Kasumi-1 (cell line): ENCODE results near the gene SLC2A14.
A peak's percentile ranks its signal among the peaks of the same experiment; 100 is the strongest.
"Not testable (repeated sequence)": the region's sequence is repeated elsewhere in the genome, so short reads cannot be mapped to it uniquely, and the experiment has no call there.

ENCODE experiments used
- DNase-seq, 2 experiments: peaks; one replicate each; lab custom pipeline; 2025; lab: John Stamatoyannopoulos, UW

Gene SLC2A14

GRCh38 chr12:7833201-7833600 is 39.5 kb downstream of the SLC2A14 start:
- DNase-seq = not testable (repeated sequence)

GRCh38 chr12:7832059-7832696 is 40.5 kb downstream of the SLC2A14 start:
- peak; percentile 61 to 64 for DNase-seq

GRCh38 chr12:7829737-7830136 is 43.0 kb downstream of the SLC2A14 start:
- DNase-seq = not testable (repeated sequence)

GRCh38 chr12:7825754-7826153 is 47.0 kb downstream of the SLC2A14 start:
- DNase-seq = not testable (repeated sequence)

DNA sequence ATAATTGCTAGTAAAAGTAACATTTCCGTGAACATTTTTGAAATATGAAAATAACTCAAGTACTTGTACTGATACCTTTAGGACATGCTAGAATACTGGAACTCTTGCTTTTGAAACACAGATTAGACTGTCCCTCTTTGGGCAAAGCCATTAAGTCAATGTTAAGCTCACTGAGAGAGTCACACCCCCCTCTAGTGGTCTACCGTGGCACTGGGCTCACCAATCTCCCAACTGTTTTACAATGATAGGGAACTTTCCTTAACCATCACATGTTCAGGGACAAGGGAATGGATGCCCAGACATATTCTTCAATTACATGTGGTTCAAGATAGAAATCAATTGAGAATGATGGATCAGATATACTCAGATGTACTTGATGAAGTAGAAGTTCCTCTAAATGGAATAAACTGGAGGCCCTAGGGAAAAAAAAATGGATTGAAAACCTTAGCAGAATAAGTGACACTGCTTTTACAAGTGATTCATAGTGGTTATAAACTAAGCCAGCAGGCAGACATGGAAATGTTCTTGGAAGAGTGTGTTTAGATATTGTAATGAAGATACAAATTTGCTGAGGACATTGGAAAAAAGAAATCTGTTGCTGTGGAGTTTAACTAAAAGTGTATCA is 65.7 kb downstream of the SLC2A14 start:
- peak; percentile 37 to 60 for DNase-seq

DNA sequence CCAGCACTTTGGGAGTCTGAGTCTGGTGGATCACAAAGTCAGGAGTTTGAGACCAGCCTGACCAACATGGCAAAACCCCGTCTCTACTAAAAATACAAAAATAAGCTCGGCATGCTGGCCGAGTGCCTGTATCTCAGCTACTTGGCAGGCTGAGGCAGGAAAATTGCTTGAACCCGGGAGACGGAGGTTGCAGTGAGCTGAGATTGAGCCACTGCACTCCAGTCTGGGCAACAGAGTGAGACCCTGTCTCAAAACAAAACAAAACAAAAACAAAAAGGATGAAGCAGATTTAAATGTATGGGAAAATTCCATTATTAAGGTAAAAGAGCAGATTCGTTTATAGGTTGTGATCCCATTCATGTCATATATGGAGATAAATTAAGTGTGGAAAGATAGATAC is 66.4 kb downstream of the SLC2A14 start:
- DNase-seq = not testable (repeated sequence)

GRCh38 chr12:7801460-7801859 is 71.3 kb downstream of the SLC2A14 start:
- DNase-seq = no peak

GRCh38 chr12:7798750-7799308 is 73.9 kb downstream of the SLC2A14 start:
- DNase-seq = not testable (repeated sequence)

GRCh38 chr12:7797698-7798398 is 74.9 kb downstream of the SLC2A14 start:
- no peak for DNase-seq

DNA sequence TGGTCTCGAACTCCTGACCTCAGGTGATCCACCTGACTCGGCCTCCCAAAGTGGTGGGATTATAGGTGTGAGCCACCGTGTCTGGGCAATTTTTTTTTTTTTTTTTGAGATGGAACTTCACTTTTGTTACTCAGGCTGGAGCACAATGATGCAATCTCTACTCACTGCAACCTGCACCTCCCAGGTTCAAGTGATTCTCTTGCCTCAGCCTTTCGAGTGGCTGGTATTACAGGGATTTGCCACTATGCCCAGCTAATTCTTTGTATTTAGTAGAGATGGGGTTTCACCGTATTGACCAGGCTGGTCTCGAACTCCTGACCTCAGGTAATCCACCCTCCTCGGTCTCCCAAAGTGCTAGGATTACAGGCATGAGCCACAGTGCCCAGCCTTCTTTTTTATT is 75.4 kb downstream of the SLC2A14 start:
- DNase-seq = not testable (repeated sequence)

DNA sequence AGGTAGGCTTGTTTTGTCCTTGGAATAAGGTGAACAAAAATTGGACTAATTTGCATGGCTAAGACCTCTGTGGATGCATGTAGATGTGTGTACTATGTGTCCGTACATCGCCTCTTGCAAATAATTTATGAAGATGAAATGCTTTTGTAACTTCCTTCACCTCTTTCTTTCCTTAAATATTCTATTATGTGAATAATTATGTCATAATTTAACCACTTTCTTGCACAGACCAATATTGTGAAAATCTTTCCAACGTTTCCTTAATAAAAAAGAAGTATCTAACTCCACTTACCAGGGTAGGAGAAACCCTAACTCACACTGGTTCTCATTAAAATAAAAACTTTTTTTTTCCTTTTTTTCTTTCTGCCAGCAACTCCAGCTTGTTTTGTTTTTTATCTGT is 79.5 kb downstream of the SLC2A14 start:
- DNase-seq = no peak

- DNase-seq = not testable (repeated sequence)
Observed at GRCh38 chr12:7788884-7789528, 83.7 kb downstream of the SLC2A14 start, which contains the start of gene NANOG. Gene NANOG, plus strand, starts transcription at chr12:7789402. Its CDS starts 213 bp downstream, at chr12:7789615.

- no peak for DNase-seq
Observed at GRCh38 chr12:7788294-7788660, 84.4 kb downstream of the SLC2A14 start.

GRCh38 chr12:7787574-7788293 is 85.0 kb downstream of the SLC2A14 start:
- DNase-seq = no peak

- DNase-seq = no peak
Observed at GRCh38 chr12:7784701-7785100, 88.0 kb downstream of the SLC2A14 start.

DNA sequence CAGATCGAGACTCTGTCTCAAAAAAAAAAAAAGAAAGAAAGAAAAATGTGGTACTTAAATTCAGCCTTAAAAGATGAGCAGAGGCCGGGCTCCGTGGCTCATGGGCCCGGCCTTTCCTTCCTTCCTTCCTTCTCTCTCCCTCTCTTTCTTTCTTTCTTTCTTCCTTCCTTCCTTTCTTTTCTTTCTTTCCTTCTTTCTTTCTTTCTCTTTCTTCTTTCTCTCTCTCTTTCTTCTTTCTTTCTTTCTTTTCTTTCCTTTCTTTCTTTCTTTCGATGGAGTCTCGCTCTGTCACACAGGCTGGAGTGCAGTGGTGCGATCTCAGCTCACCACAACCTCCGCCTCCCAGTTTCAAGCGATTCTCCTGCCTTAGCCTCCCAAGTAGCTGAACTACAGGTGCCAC is 89.3 kb downstream of the SLC2A14 start:
- DNase-seq = not testable (repeated sequence)

- no peak for DNase-seq
Observed at GRCh38 chr12:7782055-7782454, 90.7 kb downstream of the SLC2A14 start.

- no peak for DNase-seq
Observed at GRCh38 chr12:7781274-7781673, 91.4 kb downstream of the SLC2A14 start.

DNA sequence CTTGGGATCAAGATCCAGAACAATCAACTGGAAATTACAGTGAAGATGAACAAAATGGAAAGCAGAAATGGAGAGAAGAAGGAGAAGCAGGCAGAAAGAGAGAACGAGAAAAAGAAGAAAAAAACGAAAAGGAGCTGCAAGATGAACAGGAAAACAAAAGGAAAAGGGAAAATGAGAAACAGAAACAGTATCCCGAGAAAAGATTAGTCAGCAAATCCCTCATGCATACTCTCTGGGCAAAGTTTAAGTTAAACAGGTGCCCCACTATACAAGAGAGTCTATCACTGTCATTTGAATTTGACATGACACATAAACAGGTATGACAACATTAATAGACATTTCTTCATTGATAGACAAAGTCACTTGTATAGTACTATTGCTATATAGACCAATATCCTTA is 102.7 kb downstream of the SLC2A14 start:
- DNase-seq = no peak
